WTC11 (cell line): ENCODE data around the gene ARIH1.

ENCODE experiments used
- FOXK1 ChIP-seq: sonication (generic); formaldehyde crosslinking; IDR thresholded peaks from 2 replicates; pipeline ENCODE4 v1.8.0; 2022; ENCODE audit warnings: mild to moderate bottlenecking, moderate library complexity, missing genetic modification reagents
- JUN ChIP-seq: sonication (generic); formaldehyde crosslinking; IDR thresholded peaks from 2 replicates; pipeline ENCODE4 v1.8.0; 2023; ENCODE audit warnings: mild to moderate bottlenecking, missing genetic modification reagents
- NFE2L1 ChIP-seq: sonication (generic); formaldehyde crosslinking; IDR thresholded peaks from 2 replicates; pipeline ENCODE4 v1.8.1; 2023; ENCODE audit warnings: missing genetic modification reagents
- NFYB ChIP-seq: sonication (generic); formaldehyde crosslinking; conservative IDR thresholded peaks from 2 replicates; pipeline ENCODE4 v1.8.0; 2022; ENCODE audit warnings: low read depth, missing genetic modification reagents
- SP1 ChIP-seq: sonication (generic); formaldehyde crosslinking; conservative IDR thresholded peaks from 2 replicates; pipeline ENCODE4 v1.8.1; 2022; ENCODE audit warnings: missing genetic modification reagents
- TEAD4 ChIP-seq: sonication (generic); formaldehyde crosslinking; IDR thresholded peaks from 2 replicates; pipeline ENCODE4 v1.8.0; 2022; ENCODE audit warnings: mild to moderate bottlenecking, missing genetic modification reagents
- TF ChIP-seq, protein P1 (sequence below): sonication (generic); formaldehyde crosslinking; IDR thresholded peaks from 2 replicates; pipeline ENCODE4 v1.8.1; 2023; ENCODE audit warnings: mild to moderate bottlenecking, missing genetic modification reagents
- TF ChIP-seq, protein P2 (sequence below): fragments of 200-600 bp; IDR thresholded peaks from 2 replicates; pipeline ENCODE4 v1.8.0; 2022; ENCODE audit warnings: antibody characterized with exemption
- TF ChIP-seq, protein P3 (sequence below): sonication (generic); formaldehyde crosslinking; IDR thresholded peaks from 2 replicates; pipeline ENCODE4 v1.8.1; 2023; ENCODE audit warnings: mild to moderate bottlenecking, missing genetic modification reagents, borderline replicate concordance
- TF ChIP-seq, protein P4 (sequence below): fragments of 250-450 bp; sonication (Bioruptor Pico); conservative IDR thresholded peaks from 2 replicates; pipeline ENCODE4 v1.9.0; 2021; ENCODE audit warnings: mild to moderate bottlenecking
- TF ChIP-seq, protein P5 (sequence below): sonication (generic); formaldehyde crosslinking; IDR thresholded peaks from 2 replicates; pipeline ENCODE4 v1.8.0; 2022; ENCODE audit warnings: mild to moderate bottlenecking, missing genetic modification reagents

DNA sequence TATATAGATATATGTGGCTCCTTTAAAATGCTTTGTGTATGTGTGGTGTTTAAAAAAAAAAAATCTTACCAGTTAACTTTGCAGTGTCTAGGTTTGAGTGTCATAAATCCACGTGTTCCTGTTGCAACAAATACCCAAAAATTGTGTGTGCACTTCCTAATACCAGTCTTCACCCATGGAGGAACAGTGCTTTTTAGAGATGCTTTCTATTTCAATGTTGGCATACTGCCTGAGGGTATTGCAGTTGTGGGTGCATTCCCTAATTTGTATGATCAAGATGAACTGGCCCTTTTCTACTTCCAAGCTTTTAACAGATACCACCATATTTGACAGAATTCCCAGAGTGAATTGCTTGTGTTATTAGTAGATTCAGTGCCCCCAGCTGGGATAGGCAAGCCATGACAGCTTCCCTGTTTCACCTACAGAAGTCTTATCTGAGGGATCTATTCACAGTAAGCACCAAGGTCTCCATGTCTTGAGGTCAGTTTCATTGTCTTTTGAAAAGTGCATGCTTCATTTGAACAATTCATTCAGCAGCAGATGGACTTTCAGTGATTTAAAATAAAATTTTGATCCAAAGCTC, 111.4 kb downstream of the ARIH1 start:
- TF ChIP-seq, protein P1, sequence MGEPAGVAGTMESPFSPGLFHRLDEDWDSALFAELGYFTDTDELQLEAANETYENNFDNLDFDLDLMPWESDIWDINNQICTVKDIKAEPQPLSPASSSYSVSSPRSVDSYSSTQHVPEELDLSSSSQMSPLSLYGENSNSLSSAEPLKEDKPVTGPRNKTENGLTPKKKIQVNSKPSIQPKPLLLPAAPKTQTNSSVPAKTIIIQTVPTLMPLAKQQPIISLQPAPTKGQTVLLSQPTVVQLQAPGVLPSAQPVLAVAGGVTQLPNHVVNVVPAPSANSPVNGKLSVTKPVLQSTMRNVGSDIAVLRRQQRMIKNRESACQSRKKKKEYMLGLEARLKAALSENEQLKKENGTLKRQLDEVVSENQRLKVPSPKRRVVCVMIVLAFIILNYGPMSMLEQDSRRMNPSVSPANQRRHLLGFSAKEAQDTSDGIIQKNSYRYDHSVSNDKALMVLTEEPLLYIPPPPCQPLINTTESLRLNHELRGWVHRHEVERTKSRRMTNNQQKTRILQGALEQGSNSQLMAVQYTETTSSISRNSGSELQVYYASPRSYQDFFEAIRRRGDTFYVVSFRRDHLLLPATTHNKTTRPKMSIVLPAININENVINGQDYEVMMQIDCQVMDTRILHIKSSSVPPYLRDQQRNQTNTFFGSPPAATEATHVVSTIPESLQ (CRISPR knock-in tag), result no peak
- no peak for TF ChIP-seq NFYB
- TF ChIP-seq JUN (CRISPR knock-in tag), result no peak
- TF ChIP-seq, protein P2, sequence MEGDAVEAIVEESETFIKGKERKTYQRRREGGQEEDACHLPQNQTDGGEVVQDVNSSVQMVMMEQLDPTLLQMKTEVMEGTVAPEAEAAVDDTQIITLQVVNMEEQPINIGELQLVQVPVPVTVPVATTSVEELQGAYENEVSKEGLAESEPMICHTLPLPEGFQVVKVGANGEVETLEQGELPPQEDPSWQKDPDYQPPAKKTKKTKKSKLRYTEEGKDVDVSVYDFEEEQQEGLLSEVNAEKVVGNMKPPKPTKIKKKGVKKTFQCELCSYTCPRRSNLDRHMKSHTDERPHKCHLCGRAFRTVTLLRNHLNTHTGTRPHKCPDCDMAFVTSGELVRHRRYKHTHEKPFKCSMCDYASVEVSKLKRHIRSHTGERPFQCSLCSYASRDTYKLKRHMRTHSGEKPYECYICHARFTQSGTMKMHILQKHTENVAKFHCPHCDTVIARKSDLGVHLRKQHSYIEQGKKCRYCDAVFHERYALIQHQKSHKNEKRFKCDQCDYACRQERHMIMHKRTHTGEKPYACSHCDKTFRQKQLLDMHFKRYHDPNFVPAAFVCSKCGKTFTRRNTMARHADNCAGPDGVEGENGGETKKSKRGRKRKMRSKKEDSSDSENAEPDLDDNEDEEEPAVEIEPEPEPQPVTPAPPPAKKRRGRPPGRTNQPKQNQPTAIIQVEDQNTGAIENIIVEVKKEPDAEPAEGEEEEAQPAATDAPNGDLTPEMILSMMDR, result no peak
- TF ChIP-seq NFE2L1 (CRISPR knock-in tag), result no peak
- no peak for TF ChIP-seq FOXK1 (CRISPR knock-in tag)
- TF ChIP-seq TEAD4 (CRISPR knock-in tag), result no peak
- TF ChIP-seq, protein P3, sequence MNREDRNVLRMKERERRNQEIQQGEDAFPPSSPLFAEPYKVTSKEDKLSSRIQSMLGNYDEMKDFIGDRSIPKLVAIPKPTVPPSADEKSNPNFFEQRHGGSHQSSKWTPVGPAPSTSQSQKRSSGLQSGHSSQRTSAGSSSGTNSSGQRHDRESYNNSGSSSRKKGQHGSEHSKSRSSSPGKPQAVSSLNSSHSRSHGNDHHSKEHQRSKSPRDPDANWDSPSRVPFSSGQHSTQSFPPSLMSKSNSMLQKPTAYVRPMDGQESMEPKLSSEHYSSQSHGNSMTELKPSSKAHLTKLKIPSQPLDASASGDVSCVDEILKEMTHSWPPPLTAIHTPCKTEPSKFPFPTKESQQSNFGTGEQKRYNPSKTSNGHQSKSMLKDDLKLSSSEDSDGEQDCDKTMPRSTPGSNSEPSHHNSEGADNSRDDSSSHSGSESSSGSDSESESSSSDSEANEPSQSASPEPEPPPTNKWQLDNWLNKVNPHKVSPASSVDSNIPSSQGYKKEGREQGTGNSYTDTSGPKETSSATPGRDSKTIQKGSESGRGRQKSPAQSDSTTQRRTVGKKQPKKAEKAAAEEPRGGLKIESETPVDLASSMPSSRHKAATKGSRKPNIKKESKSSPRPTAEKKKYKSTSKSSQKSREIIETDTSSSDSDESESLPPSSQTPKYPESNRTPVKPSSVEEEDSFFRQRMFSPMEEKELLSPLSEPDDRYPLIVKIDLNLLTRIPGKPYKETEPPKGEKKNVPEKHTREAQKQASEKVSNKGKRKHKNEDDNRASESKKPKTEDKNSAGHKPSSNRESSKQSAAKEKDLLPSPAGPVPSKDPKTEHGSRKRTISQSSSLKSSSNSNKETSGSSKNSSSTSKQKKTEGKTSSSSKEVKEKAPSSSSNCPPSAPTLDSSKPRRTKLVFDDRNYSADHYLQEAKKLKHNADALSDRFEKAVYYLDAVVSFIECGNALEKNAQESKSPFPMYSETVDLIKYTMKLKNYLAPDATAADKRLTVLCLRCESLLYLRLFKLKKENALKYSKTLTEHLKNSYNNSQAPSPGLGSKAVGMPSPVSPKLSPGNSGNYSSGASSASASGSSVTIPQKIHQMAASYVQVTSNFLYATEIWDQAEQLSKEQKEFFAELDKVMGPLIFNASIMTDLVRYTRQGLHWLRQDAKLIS (CRISPR knock-in tag), result no peak
- no peak for TF ChIP-seq SP1 (CRISPR knock-in tag)
- TF ChIP-seq, protein P4, sequence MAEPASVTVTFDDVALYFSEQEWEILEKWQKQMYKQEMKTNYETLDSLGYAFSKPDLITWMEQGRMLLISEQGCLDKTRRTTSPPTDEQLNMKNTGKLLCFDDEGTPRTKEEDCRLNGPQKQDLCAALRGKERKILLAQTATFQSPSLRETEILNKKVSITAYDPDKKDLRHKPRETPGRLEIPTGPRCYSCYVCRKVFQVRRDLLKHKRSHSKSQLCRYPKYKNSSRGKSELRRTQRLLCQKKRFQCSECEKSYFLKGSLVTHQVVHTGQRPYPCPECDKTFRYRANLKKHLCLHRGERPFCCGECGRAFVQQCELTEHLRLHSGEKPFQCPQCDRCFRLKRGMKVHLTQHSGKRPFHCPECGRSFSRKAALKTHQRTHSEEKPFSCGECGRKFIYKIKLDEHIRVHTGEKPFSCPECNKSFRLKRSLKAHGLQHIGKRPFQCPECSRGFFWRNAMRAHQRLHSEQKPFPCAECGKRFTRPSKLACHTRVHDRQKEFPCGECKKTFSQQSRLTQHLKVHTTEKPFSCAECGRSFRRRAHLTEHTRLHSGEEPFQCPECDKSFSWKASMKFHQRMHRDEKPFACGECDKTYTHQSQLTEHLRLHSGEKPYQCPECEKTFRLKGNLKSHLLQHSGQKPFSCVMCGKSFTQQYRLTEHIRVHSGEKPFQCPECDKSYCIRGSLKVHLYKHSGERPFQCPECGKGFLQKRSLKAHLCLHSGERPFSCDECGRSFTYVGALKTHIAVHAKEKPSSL (CRISPR knock-in tag), result no peak
- TF ChIP-seq, protein P5, sequence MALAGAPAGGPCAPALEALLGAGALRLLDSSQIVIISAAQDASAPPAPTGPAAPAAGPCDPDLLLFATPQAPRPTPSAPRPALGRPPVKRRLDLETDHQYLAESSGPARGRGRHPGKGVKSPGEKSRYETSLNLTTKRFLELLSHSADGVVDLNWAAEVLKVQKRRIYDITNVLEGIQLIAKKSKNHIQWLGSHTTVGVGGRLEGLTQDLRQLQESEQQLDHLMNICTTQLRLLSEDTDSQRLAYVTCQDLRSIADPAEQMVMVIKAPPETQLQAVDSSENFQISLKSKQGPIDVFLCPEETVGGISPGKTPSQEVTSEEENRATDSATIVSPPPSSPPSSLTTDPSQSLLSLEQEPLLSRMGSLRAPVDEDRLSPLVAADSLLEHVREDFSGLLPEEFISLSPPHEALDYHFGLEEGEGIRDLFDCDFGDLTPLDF (CRISPR knock-in tag), result no peak
